Caco-2 (cell line): Measurements from ENCODE around the gene OSMR. TPM values are rescaled to one million over a fixed set of nuclear protein-coding genes. Genes with fewer than 3 reads are reported as not detected.

Experiments used
- Bru-seq: library from RNA; stranded (reverse); fragments of 400-500 nt; gene quantifications from one replicate; lab custom pipeline; 2021; lab: Mats Ljungman, UMichigan
- BruChase-seq, 2 experiments: library from RNA; stranded (reverse); fragments of 400-500 nt; gene quantifications; one replicate each; lab custom pipeline; 2021; lab: Mats Ljungman, UMichigan
- BruUV-seq: library from RNA; stranded (reverse); fragments of 400-500 nt; replicated peaks from 2 replicates; lab custom pipeline; 2021; lab: Mats Ljungman, UMichigan
- CTCF ChIA-PET: fragments of 300-600 bp; sonication (Branson Sonifier 250); formaldehyde crosslinking; loops from one replicate; lab custom pipeline; 2022; ENCODE audit warnings: antibody characterized with exemption; lab: Charles Lee
- POLR2A ChIA-PET: fragments of 300-600 bp; sonication (Branson Sonifier 250); formaldehyde crosslinking; loops from one replicate; lab custom pipeline; 2022; ENCODE audit warnings: antibody characterized with exemption; lab: Charles Lee
- DNase-seq, 2 experiments: peaks; one replicate each; pipeline versions ENCODE4 v3.0.0 to v3.0.0-alpha.2; 2020 to 2022
- H3K27me3 ChIP-seq: replicated peaks from 2 replicates; pipeline ENCODE4 v1.6.0; 2011; ENCODE audit warnings: low read length; ENCODE audit not compliant: control insufficient read depth, insufficient read depth
- H3K36me3 ChIP-seq: 2 replicates; pipeline ENCODE4 v1.5.1; 2011; ENCODE audit warnings: low read length; ENCODE audit not compliant: control insufficient read depth, insufficient read depth
- H3K4me1 ChIP-seq: fragments of 250-450 bp; sonication (Bioruptor Pico); 2 replicates; pipeline ENCODE4 v1.5.1; 2020; ENCODE audit warnings: mild to moderate bottlenecking
- H3K4me3 ChIP-seq: 2 replicates; pipeline ENCODE4 v1.5.1; 2011; ENCODE audit warnings: low read depth, mild to moderate bottlenecking, control low read depth, low read length
- H3K9me3 ChIP-seq: fragments of 250-450 bp; sonication (Bioruptor Pico); 2 replicates; pipeline ENCODE4 v1.5.1; 2020; ENCODE audit warnings: mild to moderate bottlenecking, moderate library complexity
- H3K27ac Mint-ChIP-seq: one replicate; pipeline ENCODE4 v1.8.0; 2022; ENCODE audit warnings: mixed read lengths; ENCODE audit not compliant: unreplicated experiment
- H3K27me3 Mint-ChIP-seq: one replicate; pipeline ENCODE4 v1.8.0; 2022; ENCODE audit warnings: mixed read lengths; ENCODE audit not compliant: insufficient read depth, unreplicated experiment
- H3K36me3 Mint-ChIP-seq: one replicate; pipeline ENCODE4 v1.8.0; 2022; ENCODE audit warnings: mild to moderate bottlenecking, mixed read lengths; ENCODE audit not compliant: insufficient read depth, unreplicated experiment
- H3K4me1 Mint-ChIP-seq: one replicate; pipeline ENCODE4 v1.8.0; 2022; ENCODE audit warnings: low read depth, mixed read lengths; ENCODE audit not compliant: unreplicated experiment
- H3K4me3 Mint-ChIP-seq: one replicate; pipeline ENCODE4 v1.8.0; 2022; ENCODE audit warnings: mild to moderate bottlenecking, moderate library complexity, mixed read lengths; ENCODE audit not compliant: unreplicated experiment
- H3K9me3 Mint-ChIP-seq: one replicate; pipeline ENCODE4 v1.8.0; 2022; ENCODE audit warnings: mixed read lengths; ENCODE audit not compliant: unreplicated experiment
- CTCF ChIP-seq, 2 experiments: fragments of 200-600 bp in 1 of 2; IDR thresholded peaks; 1 replicate in 1 of 2; 2 replicates in 1 of 2; pipeline versions ENCODE4 v1.5.1 to v1.8.0; 2011 to 2022; ENCODE audit warnings: antibody characterized with exemption in 1 of 2, control low read depth in 1 of 2, inconsistent platforms in 1 of 2, low read depth in 1 of 2, low read length in 1 of 2, mild to moderate bottlenecking in 1 of 2, moderate library complexity in 1 of 2; ENCODE audit not compliant: insufficient read depth in 1 of 2, severe bottlenecking in 1 of 2, unreplicated experiment in 1 of 2
- intact Hi-C: fragments of 100-400 bp; cut with micrococcal nuclease; formaldehyde crosslinking; loops from one replicate; pipeline ENCODE4 v1.10.0; 2022; ENCODE audit not compliant: unreplicated experiment
- long read RNA-seq: library from polyadenylated mRNA; stranded (forward); transcript quantifications from one replicate; pipeline ENCODE4 v2.0.0, GENCODE V29; 2022
- total RNA-seq: library from RNA; stranded (reverse); gene quantifications from 2 replicates; pipeline ENCODE4 v1.2.3, GENCODE V29; 2022

Gene OSMR
- total RNA-seq (0.11 TPM in 1 of 2 replicates, not detected in the other), Bru-seq, nascent RNA (percentile 4 among the genes with signal in this experiment), BruChase-seq, experiment 1, labeled RNA remaining after a 2-hour chase (percentile 5 among the genes with signal in this experiment), BruChase-seq, experiment 2, labeled RNA remaining after a 6-hour chase (percentile 3 among the genes with signal in this experiment)
- long read RNA-seq, result 0 reads

GRCh38 chr5:38845526-38846378, at the start of gene OSMR:
Gene OSMR (plus strand): TSS chr5:38846012. CDS start chr5:38869045, 23,033 bp downstream.
- POLR2A ChIA-PET, result no interaction called here
- Mint-ChIP-seq H3K36me3 (no peaks in the 10 kb centered on the region), H3K27me3 (no peaks in the 10 kb centered on the region), H3K27ac (no peak within 1 kb of the TSS), H3K9me3 (no peaks in the 10 kb centered on the region), H3K4me3 (no peak within 1 kb of the TSS), H3K4me1 (no peaks in the 10 kb centered on the region)
- no peak for TF ChIP-seq CTCF (IDR thresholded peaks at IDR 0.05; ENCODE audit: insufficient read depth in 1 of 2, low read depth in 1 of 2, low read length in 1 of 2, severe bottlenecking in 1 of 2, unreplicated experiment in 1 of 2)
- intact Hi-C loops, result no loop called here
- no TSS peak for BruUV-seq
- no peaks in the 10 kb centered on the region for H3K4me1 ChIP-seq
- no peak within 1 kb of the TSS for H3K4me3 ChIP-seq
- no peak for DNase-seq
- H3K9me3 ChIP-seq, result no peaks in the 10 kb centered on the region
- H3K27me3 ChIP-seq, result no peaks in the 10 kb centered on the region
- H3K36me3 ChIP-seq, result no peaks in the 10 kb centered on the region
- CTCF ChIA-PET, result no interaction called here

GRCh38 chr5:38796742-38797108, 49.1 kb upstream of the OSMR start:
- DNase-seq, result no peak
- Histone ChIP-seq H3K4me1 (no peaks in the 10 kb centered on the region), H3K36me3 (no peaks in the 10 kb centered on the region), H3K9me3 (no peaks in the 10 kb centered on the region), H3K27me3 (no peaks in the 10 kb centered on the region), H3K4me3 (no peak overlapping the region)
- no TSS peak for BruUV-seq
- POLR2A ChIA-PET, result no interaction called here
- Mint-ChIP-seq H3K27me3 (peaks cover 2% of the 10 kb centered on the region), H3K36me3 (no peaks in the 10 kb centered on the region), H3K4me3 (no peak overlapping the region), H3K27ac (no peak overlapping the region), H3K4me1 (no peaks in the 10 kb centered on the region), H3K9me3 (peaks cover 9% of the 10 kb centered on the region)
- TF ChIP-seq CTCF (IDR thresholded peaks at IDR 0.05; ENCODE audit: insufficient read depth in 1 of 2, low read depth in 1 of 2, low read length in 1 of 2, severe bottlenecking in 1 of 2, unreplicated experiment in 1 of 2), result no peak
- CTCF ChIA-PET, result no interaction called here
- intact Hi-C loops, result no loop called here

- H3K27me3 Mint-ChIP-seq, result peaks cover 2% of the 10 kb centered on the region
- H3K27ac Mint-ChIP-seq, result no peak overlapping the region
- DNase-seq, result no peak
- peaks cover 9% of the 10 kb centered on the region for H3K9me3 Mint-ChIP-seq
- Histone ChIP-seq H3K4me1 (no peaks in the 10 kb centered on the region), H3K36me3 (no peaks in the 10 kb centered on the region), H3K9me3 (no peaks in the 10 kb centered on the region), H3K27me3 (no peaks in the 10 kb centered on the region), H3K4me3 (no peak overlapping the region)
- ChIA-PET CTCF (no interaction called here), POLR2A (no interaction called here)
- no peak overlapping the region for H3K4me3 Mint-ChIP-seq
- no TSS peak for BruUV-seq
- intact Hi-C loops, result no loop called here
- H3K36me3 Mint-ChIP-seq, result no peaks in the 10 kb centered on the region
- no peaks in the 10 kb centered on the region for H3K4me1 Mint-ChIP-seq
- TF ChIP-seq CTCF (IDR thresholded peaks at IDR 0.05; ENCODE audit: insufficient read depth in 1 of 2, low read depth in 1 of 2, low read length in 1 of 2, severe bottlenecking in 1 of 2, unreplicated experiment in 1 of 2), result no peak
Observed at GRCh38 chr5:38797838-38798237, 48.0 kb upstream of the OSMR start.
